GM18867 (cell line): Measurements from ENCODE around the gene STX7.
A peak's percentile ranks its signal among the peaks of the same experiment; 100 is the strongest.

Experiments
- ATAC-seq: cut with Tn5 transposase; IDR thresholded peaks from one replicate; pipeline ENCODE4 v1.9.1; 2021; ENCODE audit warnings: mild to moderate bottlenecking, moderate library complexity; ENCODE audit not compliant: unreplicated experiment

The STX7 gene

DNA sequence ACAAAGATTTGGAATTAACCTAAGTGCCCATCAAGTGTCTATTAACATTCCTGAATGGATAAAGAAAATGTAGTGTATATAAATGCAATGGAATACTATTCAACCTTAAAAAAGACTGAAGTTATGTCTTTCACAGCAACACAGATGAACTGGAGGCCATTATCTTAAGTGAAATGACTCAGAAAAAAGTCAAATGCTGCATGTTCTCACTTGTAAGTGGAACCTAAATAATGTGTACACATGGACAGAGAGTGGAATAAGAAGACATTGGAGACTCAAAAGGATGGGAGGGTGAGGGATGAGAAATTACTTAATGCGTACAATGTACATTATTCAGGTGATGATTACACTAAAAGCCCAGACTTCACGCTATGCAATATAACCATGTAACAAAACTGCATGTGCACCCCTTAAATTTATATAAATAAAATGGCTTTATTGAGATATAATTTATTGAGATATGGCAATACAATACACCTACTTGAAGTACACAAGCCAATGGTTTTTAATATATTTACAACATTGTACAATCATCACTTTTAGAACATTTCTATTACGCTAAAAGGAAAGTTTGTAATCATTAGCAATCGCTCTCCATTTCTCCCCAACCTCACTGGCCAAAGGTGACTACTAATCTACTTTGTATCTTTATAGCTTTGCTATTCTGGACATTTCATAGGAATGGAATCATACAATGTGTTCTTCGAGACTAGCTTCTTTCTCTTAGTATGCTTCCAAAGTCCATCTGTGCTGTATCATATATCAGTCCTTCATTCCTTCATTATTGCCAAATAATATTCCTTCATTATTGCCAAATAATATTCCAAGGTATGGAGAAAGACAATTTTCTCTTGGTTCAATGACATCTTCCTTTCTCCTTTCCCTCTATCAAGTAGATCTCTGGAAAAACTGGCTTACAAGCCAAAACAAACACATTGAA is 5.8 kb downstream of the STX7 start:
- no peak for ATAC-seq

DNA sequence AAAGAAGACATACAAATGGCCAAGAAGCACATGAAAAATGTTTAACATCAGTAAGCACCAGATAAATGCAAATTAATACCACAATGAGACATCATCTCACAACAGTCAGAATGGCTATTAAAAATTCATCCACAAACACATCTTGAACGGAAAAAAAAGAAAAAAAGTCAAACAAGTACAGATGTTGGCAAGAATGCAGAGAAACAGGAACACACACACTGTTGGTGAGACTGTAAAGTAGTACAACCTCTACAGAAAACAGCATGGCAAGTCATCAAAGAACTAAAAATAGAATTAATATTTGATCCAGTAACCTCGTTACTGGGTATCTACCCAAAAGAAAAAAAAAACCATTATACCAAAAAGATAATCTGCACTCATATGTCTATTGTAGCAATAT is 6.5 kb downstream of the STX7 start:
- ATAC-seq = no peak

- no peak for ATAC-seq
Measured at GRCh38 chr6:132505158-132505557, 7.8 kb downstream of the STX7 start.

- no peak for ATAC-seq
Measured at GRCh38 chr6:132504757-132505156, 8.2 kb downstream of the STX7 start.

DNA sequence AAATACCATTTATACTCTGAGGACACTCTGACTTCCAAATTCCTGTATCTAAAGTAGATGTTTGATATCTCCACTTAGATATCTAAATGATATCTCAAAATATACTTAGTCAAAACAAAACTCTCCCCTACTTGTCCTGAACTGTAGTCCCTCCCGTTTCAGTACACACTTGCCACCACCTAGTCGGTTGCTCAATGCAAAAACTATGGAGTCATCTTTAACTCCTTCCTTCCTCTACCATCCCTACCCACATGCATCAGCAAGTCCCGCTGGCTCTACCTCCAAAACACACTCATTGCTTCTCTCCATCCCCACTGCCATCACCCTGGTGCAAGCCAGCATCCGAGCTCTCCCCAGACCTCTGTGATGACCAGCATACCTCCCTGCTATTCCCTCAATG is 13.2 kb downstream of the STX7 start:
- ATAC-seq = no peak

GRCh38 chr6:132498638-132499037 is 14.3 kb downstream of the STX7 start:
- ATAC-seq = peak; percentile 70

- ATAC-seq = no peak
Measured at GRCh38 chr6:132496519-132497180, 16.3 kb downstream of the STX7 start.

- peak; percentile 53 for ATAC-seq
Measured at GRCh38 chr6:132495604-132496079, 17.3 kb downstream of the STX7 start.

DNA sequence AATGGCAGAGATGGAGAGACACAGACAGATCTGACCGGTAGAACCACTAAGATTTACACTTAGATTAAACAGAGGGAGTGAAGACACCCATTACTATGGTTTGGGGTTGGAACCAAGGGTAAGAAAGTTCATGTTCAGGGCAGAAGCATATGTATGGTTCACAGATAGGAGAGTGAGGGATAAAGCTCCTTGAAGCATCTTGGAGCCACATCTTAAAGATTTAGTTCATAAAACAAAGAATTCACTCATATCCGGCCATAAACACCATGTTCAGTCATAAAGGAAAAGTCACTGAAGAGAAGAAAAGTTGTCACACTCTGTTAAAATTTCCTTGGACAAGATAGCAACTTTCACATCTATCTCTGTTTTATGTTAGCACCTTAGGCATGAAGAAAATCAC is 18.0 kb downstream of the STX7 start:
- ATAC-seq = no peak

DNA sequence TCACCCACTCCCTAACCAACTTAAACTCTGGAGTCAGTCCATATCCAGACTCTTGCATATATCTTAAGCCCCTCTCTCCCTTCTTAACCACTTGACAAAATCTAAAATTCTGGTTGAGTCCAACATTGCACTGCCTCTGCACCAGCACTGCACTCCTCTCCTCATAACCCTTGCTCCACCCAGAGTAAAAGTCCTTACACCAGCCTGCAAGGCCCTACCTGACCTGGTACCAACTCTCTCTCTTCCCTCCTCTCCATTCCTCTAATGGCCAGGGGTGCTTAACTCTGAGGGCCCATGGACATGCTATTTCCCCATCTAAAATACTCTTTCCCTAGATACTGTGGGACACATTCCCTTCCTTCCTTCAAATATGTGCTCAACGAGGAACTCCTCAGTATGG is 21.0 kb downstream of the STX7 start:
- no peak for ATAC-seq

GRCh38 chr6:132491303-132491702 is 21.6 kb downstream of the STX7 start:
- ATAC-seq = no peak

DNA sequence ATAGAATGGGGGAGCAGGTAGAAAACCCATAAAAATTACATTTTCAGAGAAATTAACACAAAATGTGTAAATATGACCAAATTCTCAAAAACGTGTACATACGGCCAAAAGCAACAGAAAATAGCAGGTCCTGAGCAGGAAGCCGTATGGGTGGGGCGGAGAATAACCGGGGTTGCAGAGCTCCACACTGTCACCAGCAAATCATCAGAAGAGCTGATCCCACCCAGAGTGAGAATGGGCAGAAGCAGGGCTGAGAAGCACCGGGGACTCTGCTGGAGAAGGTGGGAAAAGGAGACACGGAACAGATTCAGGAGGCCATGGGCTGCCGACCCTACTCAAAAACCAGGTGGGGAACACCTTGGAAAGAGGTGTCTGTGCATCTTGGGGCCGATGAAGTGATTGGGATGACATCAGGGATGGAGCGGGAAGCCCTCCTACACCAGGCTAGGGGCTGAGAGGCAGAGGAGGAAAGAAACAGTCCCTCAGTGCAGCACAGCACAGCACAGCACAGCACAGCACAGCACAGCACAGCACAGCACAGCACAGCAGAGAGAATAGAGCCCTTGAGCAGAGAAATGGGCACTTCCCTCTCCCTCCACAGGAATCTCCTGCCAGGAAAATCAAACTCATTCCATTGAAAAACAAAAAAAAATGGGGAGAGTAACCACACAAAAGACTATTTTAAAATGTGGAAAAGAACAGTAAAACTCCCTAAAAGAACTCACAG is 22.3 kb downstream of the STX7 start:
- ATAC-seq = peak; percentile 67

DNA sequence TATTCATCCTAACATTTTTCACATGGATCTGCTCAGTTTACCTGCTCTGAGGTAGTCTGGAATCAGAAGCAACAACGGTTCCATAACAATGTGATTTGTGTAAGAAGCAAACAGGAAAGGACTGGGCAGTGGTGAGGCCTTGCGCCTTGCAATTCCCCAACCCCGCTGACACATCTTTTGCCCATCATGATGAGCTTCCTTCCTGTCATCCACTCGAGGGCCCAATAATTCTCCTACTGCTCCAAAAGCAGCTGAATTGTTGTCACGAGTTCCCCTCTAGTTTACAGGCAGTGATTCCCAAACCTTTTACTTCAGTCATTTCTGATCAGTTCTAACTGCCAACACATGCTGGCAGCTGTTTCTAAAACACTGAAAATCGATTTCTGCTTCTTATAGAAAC is 22.9 kb downstream of the STX7 start:
- ATAC-seq = peak; percentile 45

DNA sequence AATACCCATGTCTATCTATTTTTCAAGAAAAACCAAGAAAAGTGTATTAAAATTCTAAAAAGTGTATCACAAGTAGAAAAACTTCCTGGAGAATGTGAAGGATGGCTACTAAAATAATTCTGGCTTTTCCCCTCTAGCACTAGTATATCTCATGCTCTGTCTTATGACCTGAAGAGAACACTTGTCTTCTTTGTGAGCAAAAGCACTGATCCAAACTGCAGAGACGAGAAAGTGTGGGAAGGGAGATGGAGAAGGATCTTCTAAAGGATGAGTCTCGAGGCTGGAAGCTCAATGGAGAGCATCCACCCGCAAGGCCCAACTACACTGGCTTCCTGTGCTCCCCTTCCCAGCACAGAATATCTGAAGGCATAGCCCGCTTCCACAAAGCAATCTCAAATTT is 23.5 kb downstream of the STX7 start:
- no peak for ATAC-seq

DNA sequence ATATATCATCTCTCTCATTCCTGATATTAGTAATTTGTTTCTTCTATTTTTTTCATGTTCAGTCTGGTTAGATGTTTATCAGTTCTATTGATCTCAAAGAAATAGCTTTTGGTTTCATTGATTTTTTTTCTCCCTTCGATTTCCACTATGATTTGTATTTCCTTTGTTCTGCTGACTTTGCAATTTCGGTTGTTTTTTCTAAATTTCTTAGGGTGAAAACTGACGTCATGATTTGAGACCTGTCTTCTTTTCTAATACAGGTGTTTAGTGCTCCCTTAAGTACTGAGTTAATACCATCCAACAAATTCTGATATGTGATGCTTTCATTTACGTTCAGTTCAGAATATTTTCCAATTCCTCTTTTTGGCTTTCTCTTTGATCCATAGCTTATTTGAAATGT is 25.2 kb downstream of the STX7 start:
- ATAC-seq = no peak

- ATAC-seq = no peak
Measured at GRCh38 chr6:132484680-132485018, 28.3 kb downstream of the STX7 start.

DNA sequence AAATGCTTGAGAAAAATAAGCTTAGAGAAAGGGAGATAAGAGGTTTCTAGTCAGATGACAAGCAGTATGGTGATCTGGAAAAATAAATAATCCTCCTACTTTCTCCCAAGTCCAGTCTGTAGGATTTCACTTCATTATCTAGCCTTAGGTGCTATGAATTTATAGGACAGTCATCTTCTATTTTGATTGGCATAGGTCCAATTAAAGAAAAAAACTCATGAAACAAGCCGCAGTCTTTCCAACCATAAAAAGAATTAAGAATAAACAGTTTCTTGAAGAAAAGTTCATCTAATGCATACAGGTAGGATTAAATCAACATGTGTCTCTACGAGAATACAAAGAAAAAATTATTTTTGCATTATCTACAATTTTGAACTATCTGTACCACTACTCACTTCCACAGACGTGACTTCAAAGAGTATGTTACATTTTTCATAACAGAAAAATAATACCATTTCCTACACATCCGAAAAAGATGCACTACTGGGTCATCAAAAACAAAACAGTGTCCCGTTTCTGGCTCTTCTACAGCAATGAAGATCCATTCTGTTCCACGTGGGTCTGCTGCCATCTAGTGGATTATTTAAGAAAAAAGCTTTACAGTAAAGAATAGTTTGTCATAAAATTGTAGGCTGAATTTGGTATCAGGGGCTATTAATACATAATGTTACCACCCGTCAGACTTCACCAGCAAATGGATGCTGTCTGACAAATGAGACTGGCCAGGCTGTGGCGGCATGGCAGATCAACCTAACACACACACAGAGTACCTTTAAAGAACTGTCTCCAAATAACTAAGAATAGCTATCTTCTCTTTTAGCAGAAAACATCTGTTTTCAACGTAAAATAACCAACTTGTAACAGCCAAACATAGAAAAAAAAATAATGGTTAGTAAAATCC is 28.9 kb downstream of the STX7 start:
- ATAC-seq = peak; percentile 69

DNA sequence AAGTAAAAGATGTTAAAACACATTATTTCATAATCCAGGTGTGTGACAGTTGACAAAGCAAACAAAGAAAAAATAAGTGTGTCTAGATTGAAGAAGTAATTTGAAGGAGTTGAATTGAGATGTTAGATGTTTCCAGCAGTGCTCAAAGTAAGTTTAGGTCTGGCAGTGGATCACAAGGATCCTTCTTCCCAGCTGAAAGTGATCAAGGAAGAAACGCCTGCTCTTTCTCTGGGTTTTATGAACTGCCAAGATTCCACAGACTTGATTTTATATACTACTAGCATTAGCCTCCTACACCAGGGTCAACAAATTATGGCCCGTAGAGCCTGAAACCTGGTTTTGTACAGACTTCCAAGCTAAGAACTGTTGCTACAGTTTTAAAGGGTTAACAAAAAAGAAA is 30.3 kb downstream of the STX7 start:
- ATAC-seq = no peak

- no peak for ATAC-seq
Measured at GRCh38 chr6:132481189-132481588, 31.7 kb downstream of the STX7 start.

GRCh38 chr6:132479131-132479530 is 33.8 kb downstream of the STX7 start:
- no peak for ATAC-seq

- ATAC-seq = no peak
Measured at GRCh38 chr6:132478674-132479073, 34.2 kb downstream of the STX7 start.
